HEK293 (cell line): Measurements from ENCODE around the gene ZNF19.

Experiments
- CTCF ChIA-PET: fragments of 350-600 bp; formaldehyde crosslinking; extraction: SDS; loops from one replicate; lab custom pipeline; 2021; ENCODE audit warnings: antibody characterized with exemption; lab: Yijun Ruan, JAX
- POLR2A ChIA-PET: fragments of 300-600 bp; formaldehyde crosslinking; extraction: SDS; loops from one replicate; lab custom pipeline; 2020; ENCODE audit warnings: antibody characterized with exemption, inconsistent platforms; lab: Yijun Ruan, JAX
- H3K27ac ChIP-seq: fragments of 200-500 bp; sonication (Bioruptor generic); 2 replicates; pipeline ENCODE4 v1.5.1; 2014; ENCODE audit warnings: low read depth, low read length, control low read depth, inconsistent platforms; ENCODE audit errors: extremely low read depth
- H3K36me3 ChIP-seq, 2 experiments: fragments of 200-500 bp in 1 of 2; sonication (Bioruptor generic) in 1 of 2; 1 replicate in 1 of 2; 2 replicates in 1 of 2; pipeline ENCODE4 v1.5.1; 2014 to 2017; ENCODE audit warnings: inconsistent platforms in 2 of 2, low read length in 2 of 2; ENCODE audit not compliant: control insufficient read depth in 2 of 2, insufficient read depth in 1 of 2
- H3K4me1 ChIP-seq: fragments of 200-500 bp; sonication (Bioruptor generic); 2 replicates; pipeline ENCODE4 v1.5.1; 2014; ENCODE audit warnings: mild to moderate bottlenecking, low read length, inconsistent platforms; ENCODE audit not compliant: control insufficient read depth, insufficient read depth
- H3K4me3 ChIP-seq: 2 replicates; pipeline ENCODE4 v1.5.1; 2011; ENCODE audit warnings: low read depth, mild to moderate bottlenecking, control low read depth, low read length, moderate library complexity
- H3K9me3 ChIP-seq: fragments of 200-500 bp; sonication (Bioruptor generic); 2 replicates; pipeline ENCODE4 v1.5.1; 2014; ENCODE audit warnings: low read depth, low read length, inconsistent platforms; ENCODE audit not compliant: control insufficient read depth, insufficient read depth
- BCL11A ChIP-seq: fragments of 450-650 bp; formaldehyde crosslinking; IDR thresholded peaks from 2 replicates; pipeline ENCODE4 v1.5.1; 2016; ENCODE audit warnings: low read depth, missing biosample characterization, missing genetic modification characterization
- BCL6B ChIP-seq: fragments of 450-650 bp; formaldehyde crosslinking; IDR thresholded peaks from 2 replicates; pipeline ENCODE4 v1.5.1; 2017; ENCODE audit warnings: missing biosample characterization, missing genetic modification characterization
- KLF1 ChIP-seq: fragments of 450-650 bp; formaldehyde crosslinking; IDR thresholded peaks from 2 replicates; pipeline ENCODE4 v1.5.1; 2016; ENCODE audit warnings: missing biosample characterization, missing genetic modification characterization
- PRDM10 ChIP-seq: fragments of 450-650 bp; formaldehyde crosslinking; IDR thresholded peaks from 2 replicates; pipeline ENCODE4 v1.5.1; 2016; ENCODE audit warnings: missing biosample characterization, missing genetic modification characterization
- ZBTB17 ChIP-seq: fragments of 450-650 bp; formaldehyde crosslinking; IDR thresholded peaks from 2 replicates; pipeline ENCODE4 v1.5.1; 2016; ENCODE audit warnings: missing biosample characterization, missing genetic modification characterization
- ZBTB44 ChIP-seq: fragments of 450-650 bp; IDR thresholded peaks from 2 replicates; pipeline ENCODE4 v1.5.1; 2018; ENCODE audit warnings: missing biosample characterization, mild to moderate bottlenecking, missing genetic modification characterization
- ZNF248 ChIP-seq: fragments of 450-650 bp; formaldehyde crosslinking; IDR thresholded peaks from 2 replicates; pipeline ENCODE4 v1.5.1; 2017; ENCODE audit warnings: missing biosample characterization, missing genetic modification characterization
- ZNF518A ChIP-seq: fragments of 450-650 bp; formaldehyde crosslinking; conservative IDR thresholded peaks from 2 replicates; pipeline ENCODE4 v1.5.1; 2016; ENCODE audit warnings: low read depth, missing biosample characterization, missing genetic modification characterization
- ZNF623 ChIP-seq: fragments of 450-650 bp; formaldehyde crosslinking; IDR thresholded peaks from 2 replicates; pipeline ENCODE4 v1.5.1; 2016; ENCODE audit warnings: missing biosample characterization, missing genetic modification characterization
- ZNF654 ChIP-seq: fragments of 450-650 bp; formaldehyde crosslinking; IDR thresholded peaks from 2 replicates; pipeline ENCODE4 v1.5.1; 2016; ENCODE audit warnings: low read depth, missing biosample characterization, missing genetic modification characterization

ZNF19 gene

GRCh38 chr16:71480956-71481355 lies 8.2 kb downstream of the ZNF19 start (continued):
- TF ChIP-seq ZNF518A (tag by site-specific recombination) = no peak
- TF ChIP-seq KLF1 (tag by site-specific recombination) = no peak
- no peak for TF ChIP-seq ZNF248 (tag by site-specific recombination)
- no peak for TF ChIP-seq BCL11A (tag by site-specific recombination)
- TF ChIP-seq, all 188 proteins: peak for 0

GRCh38 chr16:71479420-71479819 lies 9.7 kb downstream of the ZNF19 start:
- Histone ChIP-seq H3K4me1 (no peaks in the 10 kb centered on the region), H3K9me3 (no peaks in the 10 kb centered on the region), H3K4me3 (no peak overlapping the region), H3K36me3 (peaks cover 0 to 39% of the 10 kb centered on the region in 2 experiments; a peak in 1 of 3 replicates), H3K27ac (no peak overlapping the region)
- ChIA-PET POLR2A (interaction anchor here (0.5 to 1.1 kb wide), 2 partner anchors 12 to 17 kb away, joined by 3 read pairs; partner anchors contain the start of gene ZNF23), CTCF (interaction anchor here (0.7 to 2.3 kb wide), 15 partner anchors 9 to 132 kb away, joined by 3 to 13 read pairs (median 5); partner anchors contain the start of gene ZNF23)
- TF ChIP-seq ZBTB44 (tag by site-specific recombination) (no peak), ZNF623 (no peak), BCL6B (peak; percentile 99), ZNF654 (tag by site-specific recombination) (peak; percentile 26), PRDM10 (0 out of 2 replicates have a peak, but pooled peaks have one; percentile 33), ZBTB17 (tag by site-specific recombination) (peak; percentile 74)
